HEK293 (cell line): Measurements from ENCODE around the gene ZNF829.

ENCODE experiments used
- HOXD13 ChIP-seq: sonication (generic); formaldehyde crosslinking; IDR thresholded peaks from 2 replicates; pipeline ENCODE4 v1.8.0; 2022; ENCODE audit warnings: missing genetic modification reagents, borderline replicate concordance
- SALL2 ChIP-seq: fragments of 450-650 bp; formaldehyde crosslinking; IDR thresholded peaks from 2 replicates; pipeline ENCODE4 v1.5.0; 2017; ENCODE audit warnings: missing biosample characterization, mild to moderate bottlenecking, missing genetic modification characterization, borderline replicate concordance
- ZBTB20 ChIP-seq: fragments of 450-650 bp; formaldehyde crosslinking; IDR thresholded peaks from 2 replicates; pipeline ENCODE4 v1.5.1; 2016; ENCODE audit warnings: missing biosample characterization, missing genetic modification characterization
- ZFP69B ChIP-seq: fragments of 450-650 bp; formaldehyde crosslinking; IDR thresholded peaks from 2 replicates; pipeline ENCODE4 v1.5.1; 2016; ENCODE audit warnings: missing biosample characterization, missing genetic modification characterization
- ZNF133 ChIP-seq: fragments of 450-650 bp; formaldehyde crosslinking; IDR thresholded peaks from 2 replicates; pipeline ENCODE4 v1.5.1; 2016; ENCODE audit warnings: missing biosample characterization, missing genetic modification characterization
- ZNF140 ChIP-seq: fragments of 450-650 bp; formaldehyde crosslinking; IDR thresholded peaks from 2 replicates; pipeline ENCODE4 v1.5.1; 2016; ENCODE audit warnings: missing biosample characterization, missing genetic modification characterization
- ZNF169 ChIP-seq: fragments of 450-650 bp; formaldehyde crosslinking; IDR thresholded peaks from 2 replicates; pipeline ENCODE4 v1.5.1; 2016; ENCODE audit warnings: missing biosample characterization, missing genetic modification characterization
- ZNF184 ChIP-seq: fragments of 450-650 bp; IDR thresholded peaks from 2 replicates; pipeline ENCODE4 v1.5.1; 2018; ENCODE audit warnings: missing biosample characterization, mild to moderate bottlenecking, missing genetic modification characterization
- ZNF2 ChIP-seq: fragments of 450-650 bp; formaldehyde crosslinking; IDR thresholded peaks from 2 replicates; pipeline ENCODE4 v1.5.1; 2016; ENCODE audit warnings: missing biosample characterization, missing genetic modification characterization
- ZNF24 ChIP-seq: fragments of 450-650 bp; formaldehyde crosslinking; IDR thresholded peaks from 2 replicates; pipeline ENCODE4 v1.5.1; 2016; ENCODE audit warnings: missing biosample characterization, missing genetic modification characterization
- ZNF248 ChIP-seq: fragments of 450-650 bp; formaldehyde crosslinking; IDR thresholded peaks from 2 replicates; pipeline ENCODE4 v1.5.1; 2017; ENCODE audit warnings: missing biosample characterization, missing genetic modification characterization
- ZNF311 ChIP-seq: fragments of 450-650 bp; formaldehyde crosslinking; IDR thresholded peaks from 2 replicates; pipeline ENCODE4 v1.5.1; 2017; ENCODE audit warnings: missing biosample characterization, missing genetic modification characterization, borderline replicate concordance
- ZNF416 ChIP-seq: fragments of 450-650 bp; formaldehyde crosslinking; IDR thresholded peaks from 2 replicates; pipeline ENCODE4 v1.5.1; 2016; ENCODE audit warnings: missing biosample characterization, missing genetic modification characterization
- ZNF426 ChIP-seq: fragments of 450-650 bp; formaldehyde crosslinking; IDR thresholded peaks from 2 replicates; pipeline ENCODE4 v1.5.1; 2017; ENCODE audit warnings: missing biosample characterization, missing genetic modification characterization, mild to moderate bottlenecking, inconsistent platforms, moderate library complexity
- ZNF433 ChIP-seq: fragments of 450-650 bp; formaldehyde crosslinking; IDR thresholded peaks from 2 replicates; pipeline ENCODE4 v1.5.1; 2016; ENCODE audit warnings: missing biosample characterization, missing genetic modification characterization, low read depth
- ZNF48 ChIP-seq: fragments of 450-650 bp; formaldehyde crosslinking; IDR thresholded peaks from 2 replicates; pipeline ENCODE4 v1.5.1; 2016; ENCODE audit warnings: missing biosample characterization, missing genetic modification characterization
- ZNF521 ChIP-seq: fragments of 450-650 bp; formaldehyde crosslinking; IDR thresholded peaks from 2 replicates; pipeline ENCODE4 v1.5.1; 2017; ENCODE audit warnings: missing biosample characterization, mild to moderate bottlenecking, missing genetic modification characterization
- ZNF529 ChIP-seq: fragments of 450-650 bp; formaldehyde crosslinking; IDR thresholded peaks from 2 replicates; pipeline ENCODE4 v1.5.1; 2017; ENCODE audit warnings: missing genetic modification characterization, missing biosample characterization; ENCODE audit not compliant: insufficient replicate concordance
- ZNF544 ChIP-seq: fragments of 450-650 bp; formaldehyde crosslinking; IDR thresholded peaks from 2 replicates; pipeline ENCODE4 v1.5.0; 2017; ENCODE audit warnings: missing biosample characterization, missing genetic modification characterization
- ZNF560 ChIP-seq: fragments of 450-650 bp; formaldehyde crosslinking; IDR thresholded peaks from 2 replicates; pipeline ENCODE4 v1.5.1; 2017; ENCODE audit warnings: missing biosample characterization, missing genetic modification characterization, borderline replicate concordance
- ZNF629 ChIP-seq: fragments of 450-650 bp; formaldehyde crosslinking; IDR thresholded peaks from 2 replicates; pipeline ENCODE4 v1.5.1; 2017; ENCODE audit warnings: missing biosample characterization, missing genetic modification characterization
- ZNF670 ChIP-seq: fragments of 450-650 bp; formaldehyde crosslinking; IDR thresholded peaks from 2 replicates; pipeline ENCODE4 v1.5.1; 2016; ENCODE audit warnings: missing biosample characterization, missing genetic modification characterization, low read depth
- ZNF677 ChIP-seq: fragments of 450-650 bp; IDR thresholded peaks from 2 replicates; pipeline ENCODE4 v1.5.0; 2018; ENCODE audit warnings: missing biosample characterization, mild to moderate bottlenecking, missing genetic modification characterization, moderate library complexity
- ZNF785 ChIP-seq: fragments of 450-650 bp; formaldehyde crosslinking; IDR thresholded peaks from 2 replicates; pipeline ENCODE4 v1.5.1; 2016; ENCODE audit warnings: missing biosample characterization, missing genetic modification characterization
- ZNF837 ChIP-seq: fragments of 450-650 bp; formaldehyde crosslinking; IDR thresholded peaks from 2 replicates; pipeline ENCODE4 v1.5.1; 2016; ENCODE audit warnings: missing biosample characterization, missing genetic modification characterization
- ZSCAN16 ChIP-seq: fragments of 450-650 bp; formaldehyde crosslinking; IDR thresholded peaks from 2 replicates; pipeline ENCODE4 v1.5.1; 2016; ENCODE audit warnings: missing biosample characterization, missing genetic modification characterization
- TF ChIP-seq, protein P1 (sequence below): fragments of 450-650 bp; formaldehyde crosslinking; IDR thresholded peaks from 2 replicates; pipeline ENCODE4 v1.5.1; 2016; ENCODE audit warnings: missing biosample characterization, missing genetic modification characterization
- TF ChIP-seq, protein P2 (sequence below): fragments of 450-650 bp; formaldehyde crosslinking; IDR thresholded peaks from 2 replicates; pipeline ENCODE4 v1.5.1; 2016; ENCODE audit warnings: missing biosample characterization, missing genetic modification characterization, low read depth
- TF ChIP-seq, protein P3 (sequence below): fragments of 450-650 bp; formaldehyde crosslinking; IDR thresholded peaks from 2 replicates; pipeline ENCODE4 v1.5.1; 2017; ENCODE audit warnings: missing biosample characterization, mild to moderate bottlenecking, missing genetic modification characterization, moderate library complexity
- TF ChIP-seq, protein P4 (sequence below): IDR thresholded peaks from 2 replicates; pipeline ENCODE4 v1.6.1; 2011; ENCODE audit warnings: mild to moderate bottlenecking, low read depth, low read length, borderline replicate concordance
- TF ChIP-seq, protein P5 (sequence below): fragments of 450-650 bp; formaldehyde crosslinking; IDR thresholded peaks from 2 replicates; pipeline ENCODE4 v1.5.1; 2016; ENCODE audit warnings: missing biosample characterization, missing genetic modification characterization

Gene ZNF829

DNA sequence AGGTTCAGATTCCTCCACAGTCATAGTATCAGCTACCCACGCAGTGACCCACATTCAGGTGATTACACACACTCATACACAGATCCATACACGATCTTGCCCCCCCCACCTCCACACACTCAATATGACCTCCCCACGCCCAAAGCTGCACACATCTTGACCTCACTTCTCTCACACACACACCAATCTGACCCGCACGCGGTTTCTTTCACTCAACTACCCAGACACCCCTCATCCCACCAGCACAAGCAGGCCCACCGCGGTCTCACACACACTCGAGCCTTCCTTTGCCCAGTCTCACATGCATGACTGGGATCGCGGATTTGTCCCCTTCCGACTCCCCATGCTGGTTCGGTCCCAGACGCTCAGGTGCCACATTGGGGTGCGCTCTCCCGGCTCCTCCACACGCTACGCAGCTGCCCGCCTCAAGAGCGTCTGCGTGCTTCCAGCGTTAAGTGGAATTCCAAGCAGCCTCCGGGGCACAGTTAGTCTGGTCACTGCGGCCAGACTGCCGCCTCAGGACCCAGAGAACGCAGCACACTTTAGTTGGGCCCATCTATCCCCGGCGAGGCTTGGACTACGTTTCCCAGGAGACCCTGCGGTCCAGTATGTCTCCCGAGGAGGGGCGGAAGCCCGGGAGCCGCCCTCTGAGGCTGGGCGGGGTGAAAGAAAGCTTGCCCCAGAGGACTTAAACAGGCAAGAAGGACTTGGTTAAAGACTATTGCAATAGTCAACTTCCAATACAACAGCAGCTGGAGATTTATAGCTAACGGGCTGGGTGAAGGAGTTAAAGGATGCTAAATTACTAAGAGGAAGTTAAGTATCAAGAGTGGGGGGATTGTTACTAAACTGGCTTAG, 66.2 kb downstream of the ZNF829 start (continued):
- no peak for TF ChIP-seq ZNF521 (tag by site-specific recombination)
- TF ChIP-seq, protein P1, sequence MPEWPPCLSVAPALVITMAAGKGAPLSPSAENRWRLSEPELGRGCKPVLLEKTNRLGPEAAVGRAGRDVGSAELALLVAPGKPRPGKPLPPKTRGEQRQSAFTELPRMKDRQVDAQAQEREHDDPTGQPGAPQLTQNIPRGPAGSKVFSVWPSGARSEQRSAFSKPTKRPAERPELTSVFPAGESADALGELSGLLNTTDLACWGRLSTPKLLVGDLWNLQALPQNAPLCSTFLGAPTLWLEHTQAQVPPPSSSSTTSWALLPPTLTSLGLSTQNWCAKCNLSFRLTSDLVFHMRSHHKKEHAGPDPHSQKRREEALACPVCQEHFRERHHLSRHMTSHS (tag by site-specific recombination), result no peak
- TF ChIP-seq, protein P2, sequence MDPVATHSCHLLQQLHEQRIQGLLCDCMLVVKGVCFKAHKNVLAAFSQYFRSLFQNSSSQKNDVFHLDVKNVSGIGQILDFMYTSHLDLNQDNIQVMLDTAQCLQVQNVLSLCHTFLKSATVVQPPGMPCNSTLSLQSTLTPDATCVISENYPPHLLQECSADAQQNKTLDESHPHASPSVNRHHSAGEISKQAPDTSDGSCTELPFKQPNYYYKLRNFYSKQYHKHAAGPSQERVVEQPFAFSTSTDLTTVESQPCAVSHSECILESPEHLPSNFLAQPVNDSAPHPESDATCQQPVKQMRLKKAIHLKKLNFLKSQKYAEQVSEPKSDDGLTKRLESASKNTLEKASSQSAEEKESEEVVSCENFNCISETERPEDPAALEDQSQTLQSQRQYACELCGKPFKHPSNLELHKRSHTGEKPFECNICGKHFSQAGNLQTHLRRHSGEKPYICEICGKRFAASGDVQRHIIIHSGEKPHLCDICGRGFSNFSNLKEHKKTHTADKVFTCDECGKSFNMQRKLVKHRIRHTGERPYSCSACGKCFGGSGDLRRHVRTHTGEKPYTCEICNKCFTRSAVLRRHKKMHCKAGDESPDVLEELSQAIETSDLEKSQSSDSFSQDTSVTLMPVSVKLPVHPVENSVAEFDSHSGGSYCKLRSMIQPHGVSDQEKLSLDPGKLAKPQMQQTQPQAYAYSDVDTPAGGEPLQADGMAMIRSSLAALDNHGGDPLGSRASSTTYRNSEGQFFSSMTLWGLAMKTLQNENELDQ (tag by site-specific recombination), result no peak
- TF ChIP-seq HOXD13 (CRISPR knock-in tag), result no peak
- peak; percentile 90; the same call in 1 of the 2 replicates for TF ChIP-seq ZNF670 (tag by site-specific recombination)
- no peak for TF ChIP-seq ZNF529 (tag by site-specific recombination)
- no peak; the same call in none of the 2 replicates for TF ChIP-seq ZNF133 (tag by site-specific recombination)
- TF ChIP-seq ZNF169 (tag by site-specific recombination), result peak; percentile 86
- TF ChIP-seq, protein P3, sequence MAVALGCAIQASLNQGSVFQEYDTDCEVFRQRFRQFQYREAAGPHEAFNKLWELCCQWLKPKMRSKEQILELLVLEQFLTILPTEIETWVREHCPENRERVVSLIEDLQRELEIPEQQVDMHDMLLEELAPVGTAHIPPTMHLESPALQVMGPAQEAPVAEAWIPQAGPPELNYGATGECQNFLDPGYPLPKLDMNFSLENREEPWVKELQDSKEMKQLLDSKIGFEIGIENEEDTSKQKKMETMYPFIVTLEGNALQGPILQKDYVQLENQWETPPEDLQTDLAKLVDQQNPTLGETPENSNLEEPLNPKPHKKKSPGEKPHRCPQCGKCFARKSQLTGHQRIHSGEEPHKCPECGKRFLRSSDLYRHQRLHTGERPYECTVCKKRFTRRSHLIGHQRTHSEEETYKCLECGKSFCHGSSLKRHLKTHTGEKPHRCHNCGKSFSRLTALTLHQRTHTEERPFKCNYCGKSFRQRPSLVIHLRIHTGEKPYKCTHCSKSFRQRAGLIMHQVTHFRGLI, result no peak
- TF ChIP-seq ZNF426 (tag by site-specific recombination), result no peak
- TF ChIP-seq ZNF184 (tag by site-specific recombination), result no peak
- peak; percentile 93 for TF ChIP-seq ZFP69B
- TF ChIP-seq ZNF311 (tag by site-specific recombination), result no peak
- TF ChIP-seq, protein P4, sequence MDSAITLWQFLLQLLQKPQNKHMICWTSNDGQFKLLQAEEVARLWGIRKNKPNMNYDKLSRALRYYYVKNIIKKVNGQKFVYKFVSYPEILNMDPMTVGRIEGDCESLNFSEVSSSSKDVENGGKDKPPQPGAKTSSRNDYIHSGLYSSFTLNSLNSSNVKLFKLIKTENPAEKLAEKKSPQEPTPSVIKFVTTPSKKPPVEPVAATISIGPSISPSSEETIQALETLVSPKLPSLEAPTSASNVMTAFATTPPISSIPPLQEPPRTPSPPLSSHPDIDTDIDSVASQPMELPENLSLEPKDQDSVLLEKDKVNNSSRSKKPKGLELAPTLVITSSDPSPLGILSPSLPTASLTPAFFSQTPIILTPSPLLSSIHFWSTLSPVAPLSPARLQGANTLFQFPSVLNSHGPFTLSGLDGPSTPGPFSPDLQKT, result peak; percentile 83
- TF ChIP-seq SALL2, result no peak
- 0 out of 2 replicates have a peak, but pooled peaks have one; percentile 74 for TF ChIP-seq ZNF416
- TF ChIP-seq ZNF544 (tag by site-specific recombination), result no peak
- TF ChIP-seq ZNF560 (tag by site-specific recombination), result no peak
- peak; percentile 99 for TF ChIP-seq ZNF2
- no peak for TF ChIP-seq ZSCAN16
- TF ChIP-seq ZNF629, result 0 out of 2 replicates have a peak, but pooled peaks have one; percentile 39
- no peak for TF ChIP-seq ZNF677
- TF ChIP-seq, protein P5, sequence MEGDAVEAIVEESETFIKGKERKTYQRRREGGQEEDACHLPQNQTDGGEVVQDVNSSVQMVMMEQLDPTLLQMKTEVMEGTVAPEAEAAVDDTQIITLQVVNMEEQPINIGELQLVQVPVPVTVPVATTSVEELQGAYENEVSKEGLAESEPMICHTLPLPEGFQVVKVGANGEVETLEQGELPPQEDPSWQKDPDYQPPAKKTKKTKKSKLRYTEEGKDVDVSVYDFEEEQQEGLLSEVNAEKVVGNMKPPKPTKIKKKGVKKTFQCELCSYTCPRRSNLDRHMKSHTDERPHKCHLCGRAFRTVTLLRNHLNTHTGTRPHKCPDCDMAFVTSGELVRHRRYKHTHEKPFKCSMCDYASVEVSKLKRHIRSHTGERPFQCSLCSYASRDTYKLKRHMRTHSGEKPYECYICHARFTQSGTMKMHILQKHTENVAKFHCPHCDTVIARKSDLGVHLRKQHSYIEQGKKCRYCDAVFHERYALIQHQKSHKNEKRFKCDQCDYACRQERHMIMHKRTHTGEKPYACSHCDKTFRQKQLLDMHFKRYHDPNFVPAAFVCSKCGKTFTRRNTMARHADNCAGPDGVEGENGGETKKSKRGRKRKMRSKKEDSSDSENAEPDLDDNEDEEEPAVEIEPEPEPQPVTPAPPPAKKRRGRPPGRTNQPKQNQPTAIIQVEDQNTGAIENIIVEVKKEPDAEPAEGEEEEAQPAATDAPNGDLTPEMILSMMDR (tag by site-specific recombination), result peak; percentile 73; the same call in 1 of the 2 replicates
- TF ChIP-seq ZNF837, result 0 out of 2 replicates have a peak, but pooled peaks have one; percentile 14
- TF ChIP-seq ZNF24 (tag by site-specific recombination), result 0 out of 2 replicates have a peak, but pooled peaks have one; percentile 24
- TF ChIP-seq ZNF785, result peak; percentile 95
- no peak for TF ChIP-seq ZNF140 (tag by site-specific recombination)
- no peak for TF ChIP-seq ZNF433 (tag by site-specific recombination)
- no peak for TF ChIP-seq ZNF48
- TF ChIP-seq ZNF248, result no peak; the same call in 1 of the 2 replicates
- TF ChIP-seq ZBTB20 (tag by site-specific recombination), result peak; percentile 98; the same call in 1 of the 2 replicates
